SU-DHL-6 (cell line): ENCODE data around the gene GIPR.
A peak's percentile ranks its signal among the peaks of the same experiment; 100 is the strongest.

ENCODE experiments used
- H2AFZ ChIP-seq: fragments of 200-600 bp; sonication (generic); 2 replicates; pipeline ENCODE4 v1.6.1; 2014; ENCODE audit warnings: low read depth, mild to moderate bottlenecking, moderate library complexity, mixed read lengths, antibody characterized with exemption, low read length; ENCODE audit not compliant: severe bottlenecking
- H3F3A ChIP-seq: fragments of 200-600 bp; shearing (Covaris generic); 2 replicates; pipeline ENCODE4 v1.6.0; 2016; ENCODE audit warnings: antibody characterized with exemption, mild to moderate bottlenecking; ENCODE audit not compliant: insufficient read depth
- H3K27ac ChIP-seq: fragments of 200-600 bp; sonication (generic); 2 replicates; pipeline ENCODE4 v1.5.1; 2016; ENCODE audit warnings: low read depth, mild to moderate bottlenecking, low read length, moderate library complexity, mixed read lengths
- H3K27me3 ChIP-seq: fragments of 200-600 bp; sonication (generic), shearing (Covaris generic); 2 replicates; pipeline ENCODE4 v1.6.0; 2014; ENCODE audit warnings: mild to moderate bottlenecking, low read length
- H3K36me3 ChIP-seq: fragments of 200-600 bp; sonication (generic); 2 replicates; pipeline ENCODE4 v1.6.1; 2014; ENCODE audit warnings: mild to moderate bottlenecking, low read length, mixed read lengths
- H3K4me2 ChIP-seq: fragments of 300-600, 200-600 bp; shearing (Covaris generic), sonication (generic); 2 replicates; pipeline ENCODE4 v1.6.0; 2014; ENCODE audit warnings: low read length, low read depth, mild to moderate bottlenecking; ENCODE audit not compliant: poor library complexity, severe bottlenecking
- H3K4me3 ChIP-seq: fragments of 200-600 bp; sonication (generic); 2 replicates; pipeline ENCODE4 v1.5.1; 2014; ENCODE audit warnings: antibody characterized with exemption, low read length, mild to moderate bottlenecking, mixed read lengths; ENCODE audit not compliant: insufficient read depth, poor library complexity, severe bottlenecking
- H3K79me2 ChIP-seq: fragments of 200-600 bp; sonication (generic); 2 replicates; pipeline ENCODE4 v1.6.1; 2014; ENCODE audit warnings: mild to moderate bottlenecking, low read length, moderate library complexity; ENCODE audit not compliant: insufficient read depth
- H3K9ac ChIP-seq: fragments of 200-600 bp; sonication (generic); 2 replicates; pipeline ENCODE4 v1.7.0; 2014; ENCODE audit warnings: mild to moderate bottlenecking, low read length
- H3K9me2 ChIP-seq: fragments of 200-600 bp; sonication (generic); replicated peaks from 2 replicates; pipeline ENCODE4 v1.6.1; 2014; ENCODE audit warnings: low read length; ENCODE audit not compliant: insufficient read depth
- H3K9me3 ChIP-seq: fragments of 200-600 bp; sonication (generic); 2 replicates; pipeline ENCODE4 v1.6.1; 2014; ENCODE audit warnings: low read length, mixed read lengths; ENCODE audit not compliant: insufficient read depth
- H4K20me1 ChIP-seq: fragments of 200-600 bp; sonication (generic); 2 replicates; pipeline ENCODE4 v1.6.1; 2014; ENCODE audit warnings: low read depth, mild to moderate bottlenecking, antibody characterized with exemption, low read length, moderate library complexity, mixed read lengths
- CTCF ChIP-seq: fragments of 200-600 bp; sonication (generic); IDR thresholded peaks from one replicate; pipeline ENCODE4 v1.5.1; 2017; ENCODE audit warnings: antibody characterized with exemption, mild to moderate bottlenecking, low read length, moderate library complexity; ENCODE audit not compliant: insufficient read depth, poor library complexity, severe bottlenecking
- EZH2phosphoT487 ChIP-seq: fragments of 200-600 bp; sonication (generic), shearing (Covaris generic); conservative IDR thresholded peaks from 2 replicates; pipeline ENCODE4 v1.6.1; 2018; ENCODE audit warnings: mild to moderate bottlenecking, antibody characterized with exemption, low read length, moderate library complexity, mixed read lengths

GIPR gene

DNA sequence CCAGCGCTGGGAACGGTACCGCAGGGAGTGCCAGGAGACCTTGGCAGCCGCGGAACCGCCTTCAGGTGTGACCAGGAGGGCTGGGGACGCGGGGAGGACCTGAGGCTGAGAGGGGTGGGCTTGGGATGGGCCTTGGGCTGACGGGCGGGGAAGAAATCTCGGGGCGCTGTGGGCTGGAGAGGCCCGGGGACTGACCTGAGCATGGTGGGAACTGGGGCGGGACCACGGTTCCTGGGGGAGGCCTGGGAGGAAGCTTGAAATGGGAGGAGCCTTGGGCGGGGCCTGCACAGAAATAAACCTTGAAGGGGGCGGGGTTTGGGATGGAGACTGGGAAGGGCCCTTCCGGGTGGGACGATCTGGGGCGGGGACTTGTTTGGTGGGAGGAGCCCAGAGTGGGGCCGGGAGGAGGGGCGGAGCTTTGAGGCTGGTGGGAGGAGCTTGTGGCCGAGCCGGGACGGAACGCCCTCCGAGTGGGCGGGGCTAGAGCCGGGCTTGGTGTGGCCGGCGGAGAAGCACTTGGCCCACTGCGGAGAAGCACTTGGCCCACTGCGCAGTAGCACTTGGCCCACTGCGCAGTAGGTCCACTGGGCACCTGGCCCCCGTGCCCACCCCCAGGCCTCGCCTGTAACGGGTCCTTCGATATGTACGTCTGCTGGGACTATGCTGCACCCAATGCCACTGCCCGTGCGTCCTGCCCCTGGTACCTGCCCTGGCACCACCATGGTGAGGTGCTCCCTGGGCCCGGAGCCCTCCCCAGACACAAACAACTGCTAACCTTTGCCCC lies 2.8 kb downstream of the GIPR start:
- no peak overlapping the region for H3K9ac ChIP-seq
- H3K9me3 ChIP-seq: no peaks in the 10 kb centered on the region
- H3K27ac ChIP-seq: no peak overlapping the region
- no peak overlapping the region for H3K4me2 ChIP-seq
- H3K79me2 ChIP-seq: no peaks in the 10 kb centered on the region
- H4K20me1 ChIP-seq: no peaks in the 10 kb centered on the region
- H2AFZ ChIP-seq: no peak overlapping the region
- H3K36me3 ChIP-seq: no peaks in the 10 kb centered on the region
- H3K9me2 ChIP-seq: no peaks in the 10 kb centered on the region
- H3K4me3 ChIP-seq: no peak overlapping the region
- TF ChIP-seq CTCF (no peak), EZH2phosphoT487 (no peak)
- 0 out of 2 replicates have a peak, but pooled peaks cover 5% of the 10 kb centered on the region for H3F3A ChIP-seq
- no peaks in the 10 kb centered on the region for H3K27me3 ChIP-seq

- Histone ChIP-seq H3K9me3 (no peaks in the 10 kb centered on the region), H3K4me3 (no peak overlapping the region), H3K79me2 (no peaks in the 10 kb centered on the region), H3K36me3 (no peaks in the 10 kb centered on the region), H3K9ac (no peak overlapping the region), H3K27me3 (no peaks in the 10 kb centered on the region), H3F3A (peaks cover 3% of the 10 kb centered on the region; the same call in 1 of the 2 replicates), H3K4me2 (no peak overlapping the region), H2AFZ (no peak overlapping the region), H4K20me1 (no peaks in the 10 kb centered on the region), H3K9me2 (no peaks in the 10 kb centered on the region), H3K27ac (no peak overlapping the region)
- TF ChIP-seq CTCF: no peak
- no peak for TF ChIP-seq EZH2phosphoT487
Observed at GRCh38 chr19:45674946-45675345, 6.9 kb downstream of the GIPR start.

GRCh38 chr19:45676851-45677263 lies 8.8 kb downstream of the GIPR start:
- peaks cover 3% of the 10 kb centered on the region; the same call in 1 of the 2 replicates for H3F3A ChIP-seq
- no peak overlapping the region for H3K27ac ChIP-seq
- no peaks in the 10 kb centered on the region for H3K27me3 ChIP-seq
- peak overlapping the region; percentile 33; the same call in 1 of the 2 replicates for H3K9ac ChIP-seq
- peak overlapping the region; percentile 50 for H3K4me2 ChIP-seq
- H3K9me2 ChIP-seq: no peaks in the 10 kb centered on the region
- TF ChIP-seq CTCF: no peak
- H4K20me1 ChIP-seq: no peaks in the 10 kb centered on the region
- H3K9me3 ChIP-seq: no peaks in the 10 kb centered on the region
- no peak overlapping the region for H3K4me3 ChIP-seq
- H3K79me2 ChIP-seq: no peaks in the 10 kb centered on the region
- peak overlapping the region; percentile 51 for H2AFZ ChIP-seq
- no peaks in the 10 kb centered on the region for H3K36me3 ChIP-seq
